HepG2 (cell line): ENCODE measurements around the gene CMTM8. TPM values are rescaled to one million over a fixed set of nuclear protein-coding genes. Genes with fewer than 3 reads are reported as not detected.

Source experiments
- NFKB2 ChIP-seq: sonication (generic); formaldehyde crosslinking; IDR thresholded peaks from 2 replicates; pipeline ENCODE4 v1.4.0; 2020; ENCODE audit warnings: missing genetic modification reagents, borderline replicate concordance
- ONECUT2 ChIP-seq: sonication (generic); formaldehyde crosslinking; IDR thresholded peaks from 2 replicates; pipeline ENCODE4 v1.4.0; 2020; ENCODE audit warnings: missing genetic modification reagents
- POLR2A ChIP-seq, 2 experiments: IDR thresholded peaks; 2 replicates each; pipeline ENCODE4 v1.6.1; 2011; ENCODE audit warnings: low read depth in 2 of 2, low read length in 2 of 2, mild to moderate bottlenecking in 1 of 2, moderate library complexity in 1 of 2; ENCODE audit not compliant: insufficient read depth in 1 of 2
- REPIN1 ChIP-seq: sonication (generic); formaldehyde crosslinking; IDR thresholded peaks from 2 replicates; pipeline ENCODE4 v1.8.0; 2022; ENCODE audit warnings: missing genetic modification reagents, low read depth, mild to moderate bottlenecking, borderline replicate concordance
- RFX5 ChIP-seq: IDR thresholded peaks from 2 replicates; pipeline ENCODE4 v1.6.1; 2011; ENCODE audit warnings: low read depth, low read length, improper control_type of control experiment
- SIX4 ChIP-seq: sonication (generic); formaldehyde crosslinking; IDR thresholded peaks from 2 replicates; pipeline ENCODE4 v1.4.0; 2020; ENCODE audit warnings: missing genetic modification reagents
- ZBTB25 ChIP-seq: IDR thresholded peaks from 2 replicates; pipeline ENCODE4 v1.6.1; 2018; ENCODE audit warnings: missing genetic modification reagents
- ZNF205 ChIP-seq: IDR thresholded peaks from 2 replicates; pipeline ENCODE4 v1.6.1; 2018; ENCODE audit warnings: missing biosample characterization, missing genetic modification reagents
- ZNF563 ChIP-seq: sonication (generic); formaldehyde crosslinking; IDR thresholded peaks from 2 replicates; pipeline ENCODE4 v1.8.0; 2022; ENCODE audit warnings: mild to moderate bottlenecking, moderate library complexity, missing genetic modification reagents
- polyA plus RNA-seq, 8 experiments: library from polyadenylated mRNA; depleted of rRNA in 3 of 8; stranded (reverse) in 7 of 8; unstranded in 1 of 8; fragments of >200 nt; fragmentation: Illumina TruSeq in 4 of 8; extraction: Trizol in 4 of 8; gene quantifications; 2 replicates each; pipeline versions ENCODE4 v1.2.1 to v1.2.3, GENCODE V29; 2011 to 2016; ENCODE audit warnings: low read depth in 4 of 8, missing spikeins in 1 of 8, mixed read lengths in 1 of 8; ENCODE audit not compliant: insufficient read depth in 1 of 8
- total RNA-seq, 5 experiments: library from RNA; depleted of rRNA; stranded (reverse); fragments of >200 nt; fragmentation: Illumina TruSeq; extraction: Trizol; gene quantifications; 2 replicates each; pipeline ENCODE4 v1.2.3, GENCODE V29; 2016; ENCODE audit warnings: low read depth in 1 of 5
- TF ChIP-seq, protein P1 (sequence below): sonication (generic); formaldehyde crosslinking; IDR thresholded peaks from 2 replicates; pipeline ENCODE4 v1.4.0; 2020; ENCODE audit warnings: missing genetic modification reagents, borderline replicate concordance
- TF ChIP-seq, protein P2 (sequence below), 2 experiments: sonication (generic) in 1 of 2; formaldehyde crosslinking in 1 of 2; IDR thresholded peaks; 2 replicates each; pipeline versions ENCODE4 v1.6.1 to v1.9.0; 2014 to 2022; ENCODE audit warnings: antibody characterized with exemption in 1 of 2, borderline replicate concordance in 1 of 2, inconsistent platforms in 1 of 2, low read depth in 1 of 2, missing genetic modification reagents in 1 of 2
- TF ChIP-seq, protein P3 (sequence below): fragments of 450-650 bp; IDR thresholded peaks from 2 replicates; pipeline ENCODE4 v1.6.1; 2017; ENCODE audit warnings: mild to moderate bottlenecking
- TF ChIP-seq, protein P4 (sequence below): sonication (generic); formaldehyde crosslinking; IDR thresholded peaks from 2 replicates; pipeline ENCODE4 v1.8.0; 2022; ENCODE audit warnings: missing genetic modification reagents, mild to moderate bottlenecking, moderate library complexity, borderline replicate concordance

CMTM8 gene
- total and polyA plus RNA-seq, 2 of the 13 experiments (the other 11 are each of a cell fraction or from before 2014, with no cell fraction given), result 8.9 to 15.8 TPM

DNA sequence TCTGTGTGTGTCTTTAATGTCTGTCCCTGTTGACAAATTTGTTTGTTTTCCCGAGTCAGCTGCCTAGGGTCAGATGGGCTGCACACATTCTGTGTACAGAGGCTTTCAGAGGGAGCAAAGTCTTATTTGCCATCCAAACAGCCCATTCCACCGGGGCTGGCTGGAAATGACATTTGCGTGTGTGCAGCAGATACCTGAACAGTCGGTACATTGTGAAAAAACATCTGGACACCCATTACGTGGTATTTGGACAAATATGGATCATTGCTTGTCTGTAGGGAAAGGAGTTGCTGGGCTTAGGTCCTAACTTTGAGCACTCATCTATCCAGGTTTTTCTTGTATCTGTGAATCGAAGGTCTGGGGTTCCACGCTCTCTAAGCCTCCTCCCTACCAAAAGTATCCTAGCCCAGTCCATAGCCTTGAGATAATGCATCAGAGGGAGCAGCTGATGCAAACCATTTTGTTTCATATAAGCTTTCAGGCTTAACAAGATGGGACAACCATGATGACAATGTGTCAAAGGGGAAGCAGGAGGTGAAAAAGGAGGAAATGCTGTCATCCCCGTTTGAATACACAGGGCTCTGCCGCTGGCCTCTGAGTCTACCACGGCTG is 22.2 kb upstream of the CMTM8 start (continued):
- TF ChIP-seq, protein P1, sequence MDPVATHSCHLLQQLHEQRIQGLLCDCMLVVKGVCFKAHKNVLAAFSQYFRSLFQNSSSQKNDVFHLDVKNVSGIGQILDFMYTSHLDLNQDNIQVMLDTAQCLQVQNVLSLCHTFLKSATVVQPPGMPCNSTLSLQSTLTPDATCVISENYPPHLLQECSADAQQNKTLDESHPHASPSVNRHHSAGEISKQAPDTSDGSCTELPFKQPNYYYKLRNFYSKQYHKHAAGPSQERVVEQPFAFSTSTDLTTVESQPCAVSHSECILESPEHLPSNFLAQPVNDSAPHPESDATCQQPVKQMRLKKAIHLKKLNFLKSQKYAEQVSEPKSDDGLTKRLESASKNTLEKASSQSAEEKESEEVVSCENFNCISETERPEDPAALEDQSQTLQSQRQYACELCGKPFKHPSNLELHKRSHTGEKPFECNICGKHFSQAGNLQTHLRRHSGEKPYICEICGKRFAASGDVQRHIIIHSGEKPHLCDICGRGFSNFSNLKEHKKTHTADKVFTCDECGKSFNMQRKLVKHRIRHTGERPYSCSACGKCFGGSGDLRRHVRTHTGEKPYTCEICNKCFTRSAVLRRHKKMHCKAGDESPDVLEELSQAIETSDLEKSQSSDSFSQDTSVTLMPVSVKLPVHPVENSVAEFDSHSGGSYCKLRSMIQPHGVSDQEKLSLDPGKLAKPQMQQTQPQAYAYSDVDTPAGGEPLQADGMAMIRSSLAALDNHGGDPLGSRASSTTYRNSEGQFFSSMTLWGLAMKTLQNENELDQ (CRISPR knock-in tag), result 0 out of 2 replicates have a peak, but pooled peaks have one; percentile 29
- TF ChIP-seq ZBTB25 (CRISPR knock-in tag) (peak; percentile 70; the same call in 1 of the 2 replicates), RFX5 (no peak), REPIN1 (CRISPR knock-in tag) (peak; percentile 95; the same call in 1 of the 2 replicates), ZNF563 (no peak), POLR2A (IDR thresholded peaks at IDR 0.05; ENCODE audit: insufficient read depth in 1 of 2, low read depth in 2 of 2, low read length in 2 of 2) (0 out of 4 replicates have a peak, but pooled peaks of 1 of the 2 experiments have one; percentile 33), ONECUT2 (peak; percentile 64), ZNF205 (peak; percentile 92), NFKB2 (no peak), SIX4 (CRISPR knock-in tag) (peak; percentile 79; the same call in 1 of the 2 replicates)
- TF ChIP-seq, protein P2, sequence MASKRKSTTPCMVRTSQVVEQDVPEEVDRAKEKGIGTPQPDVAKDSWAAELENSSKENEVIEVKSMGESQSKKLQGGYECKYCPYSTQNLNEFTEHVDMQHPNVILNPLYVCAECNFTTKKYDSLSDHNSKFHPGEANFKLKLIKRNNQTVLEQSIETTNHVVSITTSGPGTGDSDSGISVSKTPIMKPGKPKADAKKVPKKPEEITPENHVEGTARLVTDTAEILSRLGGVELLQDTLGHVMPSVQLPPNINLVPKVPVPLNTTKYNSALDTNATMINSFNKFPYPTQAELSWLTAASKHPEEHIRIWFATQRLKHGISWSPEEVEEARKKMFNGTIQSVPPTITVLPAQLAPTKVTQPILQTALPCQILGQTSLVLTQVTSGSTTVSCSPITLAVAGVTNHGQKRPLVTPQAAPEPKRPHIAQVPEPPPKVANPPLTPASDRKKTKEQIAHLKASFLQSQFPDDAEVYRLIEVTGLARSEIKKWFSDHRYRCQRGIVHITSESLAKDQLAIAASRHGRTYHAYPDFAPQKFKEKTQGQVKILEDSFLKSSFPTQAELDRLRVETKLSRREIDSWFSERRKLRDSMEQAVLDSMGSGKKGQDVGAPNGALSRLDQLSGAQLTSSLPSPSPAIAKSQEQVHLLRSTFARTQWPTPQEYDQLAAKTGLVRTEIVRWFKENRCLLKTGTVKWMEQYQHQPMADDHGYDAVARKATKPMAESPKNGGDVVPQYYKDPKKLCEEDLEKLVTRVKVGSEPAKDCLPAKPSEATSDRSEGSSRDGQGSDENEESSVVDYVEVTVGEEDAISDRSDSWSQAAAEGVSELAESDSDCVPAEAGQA (IDR thresholded peaks at IDR 0.05; ENCODE audit: low read depth), result no peak
- TF ChIP-seq, protein P2 (CRISPR knock-in tag; IDR thresholded peaks at IDR 0.05; ENCODE audit: borderline replicate concordance), result no peak
- TF ChIP-seq, protein P3, sequence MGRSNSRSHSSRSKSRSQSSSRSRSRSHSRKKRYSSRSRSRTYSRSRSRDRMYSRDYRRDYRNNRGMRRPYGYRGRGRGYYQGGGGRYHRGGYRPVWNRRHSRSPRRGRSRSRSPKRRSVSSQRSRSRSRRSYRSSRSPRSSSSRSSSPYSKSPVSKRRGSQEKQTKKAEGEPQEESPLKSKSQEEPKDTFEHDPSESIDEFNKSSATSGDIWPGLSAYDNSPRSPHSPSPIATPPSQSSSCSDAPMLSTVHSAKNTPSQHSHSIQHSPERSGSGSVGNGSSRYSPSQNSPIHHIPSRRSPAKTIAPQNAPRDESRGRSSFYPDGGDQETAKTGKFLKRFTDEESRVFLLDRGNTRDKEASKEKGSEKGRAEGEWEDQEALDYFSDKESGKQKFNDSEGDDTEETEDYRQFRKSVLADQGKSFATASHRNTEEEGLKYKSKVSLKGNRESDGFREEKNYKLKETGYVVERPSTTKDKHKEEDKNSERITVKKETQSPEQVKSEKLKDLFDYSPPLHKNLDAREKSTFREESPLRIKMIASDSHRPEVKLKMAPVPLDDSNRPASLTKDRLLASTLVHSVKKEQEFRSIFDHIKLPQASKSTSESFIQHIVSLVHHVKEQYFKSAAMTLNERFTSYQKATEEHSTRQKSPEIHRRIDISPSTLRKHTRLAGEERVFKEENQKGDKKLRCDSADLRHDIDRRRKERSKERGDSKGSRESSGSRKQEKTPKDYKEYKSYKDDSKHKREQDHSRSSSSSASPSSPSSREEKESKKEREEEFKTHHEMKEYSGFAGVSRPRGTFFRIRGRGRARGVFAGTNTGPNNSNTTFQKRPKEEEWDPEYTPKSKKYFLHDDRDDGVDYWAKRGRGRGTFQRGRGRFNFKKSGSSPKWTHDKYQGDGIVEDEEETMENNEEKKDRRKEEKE, result no peak
- TF ChIP-seq, protein P4, sequence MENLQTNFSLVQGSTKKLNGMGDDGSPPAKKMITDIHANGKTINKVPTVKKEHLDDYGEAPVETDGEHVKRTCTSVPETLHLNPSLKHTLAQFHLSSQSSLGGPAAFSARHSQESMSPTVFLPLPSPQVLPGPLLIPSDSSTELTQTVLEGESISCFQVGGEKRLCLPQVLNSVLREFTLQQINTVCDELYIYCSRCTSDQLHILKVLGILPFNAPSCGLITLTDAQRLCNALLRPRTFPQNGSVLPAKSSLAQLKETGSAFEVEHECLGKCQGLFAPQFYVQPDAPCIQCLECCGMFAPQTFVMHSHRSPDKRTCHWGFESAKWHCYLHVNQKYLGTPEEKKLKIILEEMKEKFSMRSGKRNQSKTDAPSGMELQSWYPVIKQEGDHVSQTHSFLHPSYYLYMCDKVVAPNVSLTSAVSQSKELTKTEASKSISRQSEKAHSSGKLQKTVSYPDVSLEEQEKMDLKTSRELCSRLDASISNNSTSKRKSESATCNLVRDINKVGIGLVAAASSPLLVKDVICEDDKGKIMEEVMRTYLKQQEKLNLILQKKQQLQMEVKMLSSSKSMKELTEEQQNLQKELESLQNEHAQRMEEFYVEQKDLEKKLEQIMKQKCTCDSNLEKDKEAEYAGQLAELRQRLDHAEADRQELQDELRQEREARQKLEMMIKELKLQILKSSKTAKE, result peak; percentile 92
